Fibroblast of skin of abdomen (primary cell): ENCODE results near the gene SELE.

ENCODE experiments used
- DNase-seq: peaks from one replicate; pipeline ENCODE4 v3.0.0-alpha.2; 2013

Gene SELE

GRCh38 chr1:169682071-169682470, 51.8 kb downstream of the SELE start:
- no peak for DNase-seq

- peak; percentile 7 for DNase-seq
Measured at GRCh38 chr1:169681140-169681539, 52.7 kb downstream of the SELE start.

GRCh38 chr1:169680377-169681019, 53.4 kb downstream of the SELE start:
- no peak for DNase-seq

- no peak for DNase-seq
Measured at GRCh38 chr1:169679692-169680091, 54.2 kb downstream of the SELE start.

- peak; percentile 21 for DNase-seq
Measured at GRCh38 chr1:169676001-169676400, 57.9 kb downstream of the SELE start.
